H1 (cell line): ENCODE results near the gene ITM2B. TPM values are rescaled to one million over a fixed set of nuclear protein-coding genes. Genes with fewer than 3 reads are reported as not detected.

Source experiments
- FOSL1 ChIP-seq: IDR thresholded peaks from 2 replicates; pipeline ENCODE4 v1.6.1; 2011; ENCODE audit warnings: mild to moderate bottlenecking, low read depth, low read length, moderate library complexity; ENCODE audit not compliant: insufficient read depth
- JUND ChIP-seq: IDR thresholded peaks from 2 replicates; pipeline ENCODE4 v1.6.1; 2011; ENCODE audit warnings: mild to moderate bottlenecking, improper control_type of control experiment, low read length
- POLR2AphosphoS5 ChIP-seq: IDR thresholded peaks from 2 replicates; pipeline ENCODE4 v1.6.1; 2011; ENCODE audit warnings: low read depth, low read length
- SUZ12 ChIP-seq: fragments of 200-600 bp; sonication (generic); IDR thresholded peaks from 2 replicates; pipeline ENCODE4 v1.6.1; 2012; ENCODE audit warnings: mild to moderate bottlenecking, inconsistent platforms, low read length, moderate library complexity, mixed read lengths
- polyA plus RNA-seq, 7 experiments: library from polyadenylated mRNA; depleted of rRNA in 3 of 7; stranded (reverse) in 5 of 7; unstranded in 2 of 7; fragments of >200 nt in 5 of 7; fragments of 200-250 nt in 2 of 7; gene quantifications; 1 replicate in 5 of 7; 2 replicates in 1 of 7; 4 replicates in 1 of 7; pipeline versions ENCODE4 v1.2.1 to v1.2.3, GENCODE V29; 2011 to 2013; ENCODE audit warnings: missing spikeins in 2 of 7, mixed read lengths in 2 of 7
- total RNA-seq: library from RNA; stranded (reverse); fragmentation: NEBNext Ultra II Directional; extraction: Animal tissue kit (Norgen Biotek cat#: 25700); gene quantifications from 2 replicates; pipeline ENCODE4 v1.2.1, GENCODE V29; 2021

ITM2B gene
- total and polyA plus RNA-seq, 2 of the 8 experiments (the other 6 are each of a cell fraction or from before 2014, with no cell fraction given): 132 to 184 TPM

GRCh38 chr13:48273346-48273745 is 40.3 kb downstream of the ITM2B start (continued):
- no peak for TF ChIP-seq JUND
- no peak for TF ChIP-seq FOSL1
- TF ChIP-seq POLR2AphosphoS5: no peak
- no peak for TF ChIP-seq SUZ12
